ENCODE data around the gene ZNF423. TPM values are rescaled to one million over a fixed set of nuclear protein-coding genes. Genes with fewer than 3 reads are reported as not detected.

ZNF423 gene
- polyA plus RNA-seq, 1 donor from 2014 or later = 4.5 TPM

DNA sequence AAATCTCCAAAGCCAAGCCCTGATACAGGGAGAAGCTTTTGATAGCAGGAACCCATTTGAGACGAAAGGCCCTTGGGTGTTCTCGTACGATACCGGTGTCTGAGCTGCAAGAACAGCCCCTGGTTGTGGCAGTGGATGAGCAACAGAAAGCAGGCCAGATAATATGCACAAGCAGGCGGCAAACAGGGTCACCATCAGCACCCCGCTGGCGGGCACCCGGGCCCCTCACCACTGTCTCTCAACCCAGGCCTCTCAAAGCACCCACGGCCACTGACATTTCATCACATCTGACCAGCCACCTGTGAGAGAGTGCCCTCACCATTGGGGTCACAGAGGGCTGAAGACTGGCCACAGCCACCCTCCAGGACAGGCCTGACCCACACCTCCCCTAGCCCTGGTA is 252.0 kb downstream of the ZNF423 start:
- Histone ChIP-seq H3K27me3 (ENCODE audit: insufficient read depth, low read depth, low read length) (no peaks in the 10 kb centered on the region), H3F3A (ENCODE audit: insufficient read depth, low read length, poor library complexity, severe bottlenecking) (no peaks in the 10 kb centered on the region), H3K36me3 (ENCODE audit: insufficient read depth, low read length) (no peaks in the 10 kb centered on the region), H3K4me3 (ENCODE audit: low read length) (no peak overlapping the region), H4K20me1 (ENCODE audit: insufficient read depth) (no peaks in the 10 kb centered on the region), H3K9ac (ENCODE audit: low read length) (no peak overlapping the region), H3K4me2 (ENCODE audit: low read length) (no peak overlapping the region), H3K9me3 (ENCODE audit: low read length) (no peaks in the 10 kb centered on the region), H2AFZ (ENCODE audit: low read depth, low read length) (no peak overlapping the region), H3K9me2 (ENCODE audit: insufficient read depth, low read length) (no peaks in the 10 kb centered on the region), H3K27ac (ENCODE audit: low read length) (no peak overlapping the region), H3K79me2 (replicated peaks; ENCODE audit: insufficient read depth, low read length) (peaks cover 5% of the 10 kb centered on the region)
- TF ChIP-seq EZH2 (IDR thresholded peaks at IDR 0.05; ENCODE audit: borderline replicate concordance, insufficient read depth, low read length, poor library complexity, severe bottlenecking) (no peak), EP300 (conservative IDR thresholded peaks at IDR 0.05; ENCODE audit: poor library complexity, severe bottlenecking) (no peak), TAF1 (IDR thresholded peaks at IDR 0.05; ENCODE audit: low read depth) (no peak), SMC3 (conservative IDR thresholded peaks at IDR 0.05; ENCODE audit: poor library complexity) (no peak), POLR2AphosphoS5 (IDR thresholded peaks at IDR 0.05) (no peak), MXI1 (conservative IDR thresholded peaks at IDR 0.05; ENCODE audit: poor library complexity, severe bottlenecking) (no peak)
- TF ChIP-seq, protein P1, sequence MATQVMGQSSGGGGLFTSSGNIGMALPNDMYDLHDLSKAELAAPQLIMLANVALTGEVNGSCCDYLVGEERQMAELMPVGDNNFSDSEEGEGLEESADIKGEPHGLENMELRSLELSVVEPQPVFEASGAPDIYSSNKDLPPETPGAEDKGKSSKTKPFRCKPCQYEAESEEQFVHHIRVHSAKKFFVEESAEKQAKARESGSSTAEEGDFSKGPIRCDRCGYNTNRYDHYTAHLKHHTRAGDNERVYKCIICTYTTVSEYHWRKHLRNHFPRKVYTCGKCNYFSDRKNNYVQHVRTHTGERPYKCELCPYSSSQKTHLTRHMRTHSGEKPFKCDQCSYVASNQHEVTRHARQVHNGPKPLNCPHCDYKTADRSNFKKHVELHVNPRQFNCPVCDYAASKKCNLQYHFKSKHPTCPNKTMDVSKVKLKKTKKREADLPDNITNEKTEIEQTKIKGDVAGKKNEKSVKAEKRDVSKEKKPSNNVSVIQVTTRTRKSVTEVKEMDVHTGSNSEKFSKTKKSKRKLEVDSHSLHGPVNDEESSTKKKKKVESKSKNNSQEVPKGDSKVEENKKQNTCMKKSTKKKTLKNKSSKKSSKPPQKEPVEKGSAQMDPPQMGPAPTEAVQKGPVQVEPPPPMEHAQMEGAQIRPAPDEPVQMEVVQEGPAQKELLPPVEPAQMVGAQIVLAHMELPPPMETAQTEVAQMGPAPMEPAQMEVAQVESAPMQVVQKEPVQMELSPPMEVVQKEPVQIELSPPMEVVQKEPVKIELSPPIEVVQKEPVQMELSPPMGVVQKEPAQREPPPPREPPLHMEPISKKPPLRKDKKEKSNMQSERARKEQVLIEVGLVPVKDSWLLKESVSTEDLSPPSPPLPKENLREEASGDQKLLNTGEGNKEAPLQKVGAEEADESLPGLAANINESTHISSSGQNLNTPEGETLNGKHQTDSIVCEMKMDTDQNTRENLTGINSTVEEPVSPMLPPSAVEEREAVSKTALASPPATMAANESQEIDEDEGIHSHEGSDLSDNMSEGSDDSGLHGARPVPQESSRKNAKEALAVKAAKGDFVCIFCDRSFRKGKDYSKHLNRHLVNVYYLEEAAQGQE (IDR thresholded peaks at IDR 0.05; ENCODE audit: borderline replicate concordance) = no peak

DNA sequence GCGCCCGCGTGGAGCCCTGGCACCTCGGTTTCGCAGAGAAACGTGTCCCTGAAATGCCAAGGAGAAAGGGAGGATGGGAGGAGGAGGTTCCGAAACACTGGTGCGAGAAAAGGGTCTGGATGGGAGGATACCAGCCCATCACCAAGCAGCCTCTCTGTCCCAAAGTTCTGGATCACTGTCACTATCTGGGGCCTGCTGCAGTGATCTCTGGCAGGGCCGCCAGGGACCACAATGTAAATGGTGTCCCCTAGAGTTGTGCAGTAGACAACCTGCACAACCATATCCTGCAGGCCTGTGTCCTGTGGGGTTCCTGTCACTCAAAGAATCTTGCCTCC is 253.0 kb downstream of the ZNF423 start:
- H3K27me3 ChIP-seq (ENCODE audit: insufficient read depth, low read depth, low read length) = no peaks in the 10 kb centered on the region
- H4K20me1 ChIP-seq (ENCODE audit: insufficient read depth) = no peaks in the 10 kb centered on the region
- peaks cover 5% of the 10 kb centered on the region for H3K79me2 ChIP-seq (replicated peaks; ENCODE audit: insufficient read depth, low read length)
- H3K4me3 ChIP-seq (ENCODE audit: low read length) = no peak overlapping the region
- H3K36me3 ChIP-seq (ENCODE audit: insufficient read depth, low read length) = no peaks in the 10 kb centered on the region
- no peak overlapping the region for H3K4me2 ChIP-seq (ENCODE audit: low read length)
- H3F3A ChIP-seq (ENCODE audit: insufficient read depth, low read length, poor library complexity, severe bottlenecking) = no peaks in the 10 kb centered on the region
- H3K27ac ChIP-seq (ENCODE audit: low read length) = no peak overlapping the region
- H2AFZ ChIP-seq (ENCODE audit: low read depth, low read length) = no peak overlapping the region
- TF ChIP-seq, protein P2, sequence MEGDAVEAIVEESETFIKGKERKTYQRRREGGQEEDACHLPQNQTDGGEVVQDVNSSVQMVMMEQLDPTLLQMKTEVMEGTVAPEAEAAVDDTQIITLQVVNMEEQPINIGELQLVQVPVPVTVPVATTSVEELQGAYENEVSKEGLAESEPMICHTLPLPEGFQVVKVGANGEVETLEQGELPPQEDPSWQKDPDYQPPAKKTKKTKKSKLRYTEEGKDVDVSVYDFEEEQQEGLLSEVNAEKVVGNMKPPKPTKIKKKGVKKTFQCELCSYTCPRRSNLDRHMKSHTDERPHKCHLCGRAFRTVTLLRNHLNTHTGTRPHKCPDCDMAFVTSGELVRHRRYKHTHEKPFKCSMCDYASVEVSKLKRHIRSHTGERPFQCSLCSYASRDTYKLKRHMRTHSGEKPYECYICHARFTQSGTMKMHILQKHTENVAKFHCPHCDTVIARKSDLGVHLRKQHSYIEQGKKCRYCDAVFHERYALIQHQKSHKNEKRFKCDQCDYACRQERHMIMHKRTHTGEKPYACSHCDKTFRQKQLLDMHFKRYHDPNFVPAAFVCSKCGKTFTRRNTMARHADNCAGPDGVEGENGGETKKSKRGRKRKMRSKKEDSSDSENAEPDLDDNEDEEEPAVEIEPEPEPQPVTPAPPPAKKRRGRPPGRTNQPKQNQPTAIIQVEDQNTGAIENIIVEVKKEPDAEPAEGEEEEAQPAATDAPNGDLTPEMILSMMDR (IDR thresholded peaks at IDR 0.05; ENCODE audit: poor library complexity, severe bottlenecking) = no peak
- TF ChIP-seq POLR2AphosphoS5 (IDR thresholded peaks at IDR 0.05) (no peak), RAD21 (conservative IDR thresholded peaks at IDR 0.05) (no peak), EP300 (conservative IDR thresholded peaks at IDR 0.05; ENCODE audit: poor library complexity, severe bottlenecking) (no peak), EZH2 (IDR thresholded peaks at IDR 0.05; ENCODE audit: borderline replicate concordance, insufficient read depth, low read length, poor library complexity, severe bottlenecking) (no peak), MXI1 (conservative IDR thresholded peaks at IDR 0.05; ENCODE audit: poor library complexity, severe bottlenecking) (no peak), SMC3 (conservative IDR thresholded peaks at IDR 0.05; ENCODE audit: poor library complexity) (no peak), TAF1 (IDR thresholded peaks at IDR 0.05; ENCODE audit: low read depth) (no peak)
- TF ChIP-seq, protein P1 (IDR thresholded peaks at IDR 0.05; ENCODE audit: borderline replicate concordance) = no peak
- H3K9me2 ChIP-seq (ENCODE audit: insufficient read depth, low read length) = no peaks in the 10 kb centered on the region
- no peak overlapping the region for H3K9ac ChIP-seq (ENCODE audit: low read length)
- H3K9me3 ChIP-seq (ENCODE audit: low read length) = no peaks in the 10 kb centered on the region
